ENCODE measurements around the gene PPARGC1A. TPM values are rescaled to one million over a fixed set of nuclear protein-coding genes. Genes with fewer than 3 reads are reported as not detected.

The PPARGC1A gene
- total RNA-seq, 6 donors from 2014 or later, result 4.6 to 16.8 (median 11.8) TPM

DNA sequence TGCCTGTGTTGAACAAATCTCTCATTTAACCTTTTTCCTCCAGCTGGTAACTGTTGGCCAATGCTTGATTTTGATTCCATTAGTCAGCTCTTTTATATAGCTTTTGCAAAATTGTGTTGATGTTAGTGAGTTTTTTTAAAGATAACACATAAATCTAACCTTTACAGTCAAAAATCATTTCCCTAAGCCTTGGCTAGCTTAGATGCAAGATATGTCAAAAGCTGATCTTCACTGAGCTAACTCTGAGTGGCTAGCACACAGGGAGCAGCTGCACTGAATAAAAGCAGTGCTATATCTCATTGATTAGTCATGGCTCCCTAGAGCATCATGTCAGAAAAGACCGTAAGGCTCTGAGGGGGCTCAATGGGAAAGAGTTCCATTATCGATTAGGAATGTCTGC, 78.7 kb downstream of the PPARGC1A start:
- Histone ChIP-seq H3K27ac (no peak overlapping the region), H3K27me3 (no peaks in the 10 kb centered on the region), H3K4me1 (no peaks in the 10 kb centered on the region), H3K4me3 (no peak overlapping the region), H3K9me3 (no peaks in the 10 kb centered on the region), H3K36me3 (peaks cover 0 to 8% (median 0%) of the 10 kb centered on the region in 4 donors)
- ATAC-seq (ENCODE audit: low FRiP score in 2 of 2) (no peak), DNase-seq (no peak)
- TF ChIP-seq POLR2A (IDR thresholded peaks at IDR 0.05) (no peak), POLR2AphosphoS5 (IDR thresholded peaks at IDR 0.05) (no peak), EP300 (IDR thresholded peaks at IDR 0.05) (no peak)
- TF ChIP-seq, protein P1, sequence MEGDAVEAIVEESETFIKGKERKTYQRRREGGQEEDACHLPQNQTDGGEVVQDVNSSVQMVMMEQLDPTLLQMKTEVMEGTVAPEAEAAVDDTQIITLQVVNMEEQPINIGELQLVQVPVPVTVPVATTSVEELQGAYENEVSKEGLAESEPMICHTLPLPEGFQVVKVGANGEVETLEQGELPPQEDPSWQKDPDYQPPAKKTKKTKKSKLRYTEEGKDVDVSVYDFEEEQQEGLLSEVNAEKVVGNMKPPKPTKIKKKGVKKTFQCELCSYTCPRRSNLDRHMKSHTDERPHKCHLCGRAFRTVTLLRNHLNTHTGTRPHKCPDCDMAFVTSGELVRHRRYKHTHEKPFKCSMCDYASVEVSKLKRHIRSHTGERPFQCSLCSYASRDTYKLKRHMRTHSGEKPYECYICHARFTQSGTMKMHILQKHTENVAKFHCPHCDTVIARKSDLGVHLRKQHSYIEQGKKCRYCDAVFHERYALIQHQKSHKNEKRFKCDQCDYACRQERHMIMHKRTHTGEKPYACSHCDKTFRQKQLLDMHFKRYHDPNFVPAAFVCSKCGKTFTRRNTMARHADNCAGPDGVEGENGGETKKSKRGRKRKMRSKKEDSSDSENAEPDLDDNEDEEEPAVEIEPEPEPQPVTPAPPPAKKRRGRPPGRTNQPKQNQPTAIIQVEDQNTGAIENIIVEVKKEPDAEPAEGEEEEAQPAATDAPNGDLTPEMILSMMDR (IDR thresholded peaks at IDR 0.05), result no peak
- WGBS, 2 donors, result 92 to 95% methylated on average over 2 of the region's 2 CpGs

DNA sequence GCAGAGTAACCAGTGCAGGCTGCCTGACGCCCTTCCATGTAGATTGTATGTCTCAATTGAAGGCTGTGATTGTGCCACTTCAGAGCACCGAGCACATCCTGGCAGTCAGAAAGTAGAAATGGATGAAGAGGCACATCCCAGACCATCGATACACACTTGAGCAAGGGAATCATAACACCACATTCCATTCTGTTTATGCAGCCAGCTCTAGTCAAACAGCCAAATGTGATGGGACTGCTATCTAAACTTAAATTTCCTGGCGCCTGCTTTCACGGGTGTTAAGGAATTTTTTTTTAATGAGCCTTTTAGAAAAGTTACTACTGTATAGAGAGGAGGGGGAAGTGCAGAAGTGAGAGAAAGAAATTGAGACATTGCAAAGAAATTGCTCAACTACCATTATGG, 84.4 kb downstream of the PPARGC1A start:
- 69 to 70% methylated on average over 5 of the region's 5 CpGs for WGBS, 2 donors

DNA sequence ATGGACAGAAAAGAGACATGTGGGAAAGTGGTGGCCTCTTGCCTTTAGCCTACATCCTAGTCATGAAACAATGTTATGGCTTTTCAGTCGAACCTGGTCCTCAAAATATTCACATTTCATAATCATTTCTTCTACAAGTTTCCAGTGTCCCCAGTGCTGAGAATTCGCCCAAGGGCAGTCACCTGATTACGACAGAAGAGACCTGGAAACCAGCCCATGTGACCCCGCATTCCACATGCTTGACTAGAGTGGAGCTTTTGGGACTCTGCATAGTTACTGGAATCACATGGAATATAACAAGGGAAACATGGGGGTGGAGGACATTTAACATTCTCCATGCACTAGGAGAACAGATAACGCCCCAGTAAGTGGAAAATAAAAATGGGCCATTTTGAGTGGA, 100.1 kb downstream of the PPARGC1A start:
- WGBS, 2 donors, result 66 to 83% methylated on average over 5 of the region's 5 CpGs

More for the DNA sequence above, 84.4 kb downstream of the PPARGC1A start:
- Histone ChIP-seq H3K4me1 (no peaks in the 10 kb centered on the region), H3K4me3 (no peak overlapping the region), H3K9me3 (no peaks in the 10 kb centered on the region), H3K36me3 (no peaks in the 10 kb centered on the region), H3K27ac (no peak overlapping the region), H3K27me3 (no peaks in the 10 kb centered on the region)
- no peak for DNase-seq
- ATAC-seq (ENCODE audit: low FRiP score in 2 of 2), result no peak
- TF ChIP-seq POLR2A (IDR thresholded peaks at IDR 0.05), result no peak
- TF ChIP-seq POLR2AphosphoS5 (IDR thresholded peaks at IDR 0.05), result no peak
- TF ChIP-seq EP300 (IDR thresholded peaks at IDR 0.05), result no peak
- TF ChIP-seq, protein P1 (IDR thresholded peaks at IDR 0.05), result no peak

DNA sequence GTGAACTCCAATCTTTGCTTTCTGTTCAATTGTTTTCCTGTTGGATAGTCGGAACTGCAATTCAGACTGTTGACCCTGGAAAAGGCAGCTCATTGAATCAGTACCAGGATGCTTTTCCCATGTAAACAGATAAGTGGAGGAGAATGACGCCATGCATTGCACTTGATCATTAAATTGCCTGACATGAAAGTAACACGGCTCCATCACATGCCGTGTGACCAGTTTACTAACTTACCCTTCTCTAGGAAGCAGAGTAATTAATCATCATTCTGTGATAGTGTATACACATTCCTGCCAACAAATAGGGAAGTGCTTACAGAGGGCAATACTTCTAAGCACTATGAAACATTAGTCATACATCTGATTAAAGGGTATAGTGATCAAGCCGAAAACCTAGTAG, 101.4 kb downstream of the PPARGC1A start:
- Histone ChIP-seq H3K36me3 (no peaks in the 10 kb centered on the region), H3K4me1 (no peaks in the 10 kb centered on the region), H3K9me3 (no peaks in the 10 kb centered on the region), H3K27ac (no peak overlapping the region), H3K27me3 (no peaks in the 10 kb centered on the region), H3K4me3 (no peak overlapping the region)
- WGBS, 2 donors, result 33 to 40% methylated on average over 5 of the region's 5 CpGs
- no peak for DNase-seq
- TF ChIP-seq POLR2AphosphoS5 (IDR thresholded peaks at IDR 0.05) (no peak), POLR2A (IDR thresholded peaks at IDR 0.05) (no peak), EP300 (IDR thresholded peaks at IDR 0.05) (no peak)
- TF ChIP-seq, protein P1 (IDR thresholded peaks at IDR 0.05), result no peak
- ATAC-seq (ENCODE audit: low FRiP score in 2 of 2), result peak in 1 of 2 donors; percentile 43

More for the DNA sequence above, 100.1 kb downstream of the PPARGC1A start:
- H3K4me1 ChIP-seq, result no peaks in the 10 kb centered on the region
- H3K27me3 ChIP-seq, result no peaks in the 10 kb centered on the region
- no peak for TF ChIP-seq EP300 (IDR thresholded peaks at IDR 0.05)
- TF ChIP-seq POLR2AphosphoS5 (IDR thresholded peaks at IDR 0.05), result peak; percentile 9 to 62
- DNase-seq, result peak in 1 of 2 donors; percentile 45
- no peaks in the 10 kb centered on the region for H3K36me3 ChIP-seq
- H3K27ac ChIP-seq, result no peak overlapping the region
- H3K9me3 ChIP-seq, result no peaks in the 10 kb centered on the region
- ATAC-seq (ENCODE audit: low FRiP score in 2 of 2), result peak; percentile 43 to 47
- no peak overlapping the region for H3K4me3 ChIP-seq

DNA sequence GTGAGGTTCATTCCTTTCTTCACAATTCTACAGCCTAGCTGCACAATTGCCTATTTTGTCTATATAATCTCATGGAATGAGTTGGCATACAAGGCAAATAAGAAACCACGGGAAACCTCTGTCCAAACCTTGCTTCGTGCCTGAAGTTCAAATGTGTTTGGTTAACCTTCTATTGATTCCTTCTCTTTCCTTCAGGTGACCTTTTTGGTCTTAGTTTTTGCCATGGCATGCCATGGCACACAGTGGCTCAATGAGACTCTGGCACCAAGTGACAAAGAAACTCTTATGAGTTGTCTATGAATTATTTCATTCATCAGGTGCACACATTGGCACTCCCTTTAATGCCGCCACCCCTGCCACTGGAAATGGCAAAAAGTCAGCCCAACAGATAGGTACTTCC, 101.8 kb downstream of the PPARGC1A start:
- TF ChIP-seq POLR2AphosphoS5 (IDR thresholded peaks at IDR 0.05), result no peak
- TF ChIP-seq, protein P1 (IDR thresholded peaks at IDR 0.05), result no peak
- TF ChIP-seq POLR2A (IDR thresholded peaks at IDR 0.05), result no peak
- no peak for TF ChIP-seq EP300 (IDR thresholded peaks at IDR 0.05)

More for the DNA sequence above, 101.8 kb downstream of the PPARGC1A start:
- 85 to 86% methylated on average over 3 of the region's 3 CpGs for WGBS, 2 donors
- no peaks in the 10 kb centered on the region for H3K27me3 ChIP-seq
- H3K4me1 ChIP-seq, result no peaks in the 10 kb centered on the region
- no peak overlapping the region for H3K4me3 ChIP-seq
- no peaks in the 10 kb centered on the region for H3K9me3 ChIP-seq
- no peak for DNase-seq
- ATAC-seq (ENCODE audit: low FRiP score in 2 of 2), result no peak
- H3K27ac ChIP-seq, result no peak overlapping the region
- no peaks in the 10 kb centered on the region for H3K36me3 ChIP-seq
